Activated naive CD4-positive, alpha-beta T cell treated with anti-CD3 and anti-CD28 coated beads, Interleukin-2, amount 50 U/mL, for 72 hours (primary cell): ENCODE measurements around the gene TCTN1. TPM values are rescaled to one million over a fixed set of nuclear protein-coding genes. Genes with fewer than 3 reads are reported as not detected.

ENCODE experiments used
- ATAC-seq, 2 donors: fragments of 150-1000 bp; cut with Tn5 transposase; 2 replicates each; pipeline ENCODE4 v1.10.0; 2021; ENCODE audit warnings: mild to moderate bottlenecking in 2 of 2, moderate library complexity in 2 of 2
- DNase-seq, 2 donors: peaks; one replicate each; pipeline ENCODE4 v3.0.0; 2021 to 2022; ENCODE audit warnings: low spot score in 2 of 2
- H3K27ac Mint-ChIP-seq, 2 donors: one replicate each; pipeline ENCODE4 v1.8.0; 2022; ENCODE audit warnings: mild to moderate bottlenecking in 2 of 2, mixed read lengths in 2 of 2
- H3K36me3 Mint-ChIP-seq, 2 donors: one replicate each; pipeline ENCODE4 v1.8.0; 2022; ENCODE audit warnings: mixed read lengths in 2 of 2
- H3K9me3 Mint-ChIP-seq, 2 donors: one replicate each; pipeline ENCODE4 v1.8.0; 2022; ENCODE audit warnings: mixed read lengths in 2 of 2
- total RNA-seq, 2 donors: library from RNA; stranded (reverse); gene quantifications; one replicate each; pipeline ENCODE4 v1.2.3, GENCODE V29; 2022

Gene TCTN1
- total RNA-seq, 2 donors from 2014 or later = 3.3 to 10.4 TPM

DNA sequence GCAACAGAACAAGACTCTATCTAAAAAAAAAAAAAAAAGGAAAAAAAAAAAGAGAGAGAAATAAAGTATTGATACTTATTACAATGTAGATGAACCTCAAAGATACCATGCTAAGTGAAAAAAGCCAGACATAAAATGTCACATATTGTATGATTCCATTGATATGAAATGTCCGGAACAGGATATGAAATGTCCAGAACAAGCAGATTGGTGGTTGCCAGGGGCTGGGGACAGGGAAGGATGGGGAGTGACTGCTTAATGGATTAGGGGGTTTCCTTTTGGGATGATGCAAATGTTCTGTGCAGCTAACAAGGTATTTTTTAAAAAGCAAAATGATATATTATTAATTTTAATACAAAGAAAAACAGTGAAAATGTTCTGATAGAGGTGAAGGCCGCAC is 70.0 kb downstream of the TCTN1 start:
- Mint-ChIP-seq H3K27ac (no peak overlapping the region), H3K9me3 (no peaks in the 10 kb centered on the region), H3K36me3 (no peaks in the 10 kb centered on the region)
- ATAC-seq = no peak
- no peak for DNase-seq

DNA sequence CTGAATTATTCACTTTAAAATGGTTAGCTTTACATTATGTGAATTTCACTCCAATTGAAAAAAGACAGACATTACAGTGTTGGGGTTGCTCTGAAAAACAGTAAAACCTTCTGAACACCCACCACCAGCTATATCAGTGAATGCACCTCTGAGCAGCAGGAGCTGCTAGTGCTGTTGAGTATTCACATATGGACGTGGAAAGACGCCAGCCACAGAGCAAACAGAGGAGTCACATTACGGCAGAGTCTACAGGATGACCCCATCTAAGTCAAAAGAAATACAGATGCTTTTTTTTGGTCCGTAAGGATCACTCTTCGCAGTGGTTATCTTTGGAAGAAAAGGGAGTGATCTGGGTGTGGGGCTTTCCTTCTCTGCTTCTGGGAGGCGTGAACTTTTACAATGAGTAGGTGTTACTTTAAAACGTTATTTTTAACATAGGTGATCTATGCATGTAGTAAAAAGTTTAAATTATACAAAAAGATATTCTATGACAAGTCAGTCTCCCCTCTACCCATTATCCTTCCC is 70.4 kb downstream of the TCTN1 start:
- Mint-ChIP-seq H3K27ac (no peak overlapping the region), H3K36me3 (no peaks in the 10 kb centered on the region), H3K9me3 (no peaks in the 10 kb centered on the region)
- DNase-seq = no peak
- ATAC-seq = no peak

GRCh38 chr12:110686294-110686903 is 72.5 kb downstream of the TCTN1 start:
- Mint-ChIP-seq H3K9me3 (no peaks in the 10 kb centered on the region), H3K36me3 (no peaks in the 10 kb centered on the region), H3K27ac (no peak overlapping the region)
- ATAC-seq (no peak), DNase-seq (no peak)

DNA sequence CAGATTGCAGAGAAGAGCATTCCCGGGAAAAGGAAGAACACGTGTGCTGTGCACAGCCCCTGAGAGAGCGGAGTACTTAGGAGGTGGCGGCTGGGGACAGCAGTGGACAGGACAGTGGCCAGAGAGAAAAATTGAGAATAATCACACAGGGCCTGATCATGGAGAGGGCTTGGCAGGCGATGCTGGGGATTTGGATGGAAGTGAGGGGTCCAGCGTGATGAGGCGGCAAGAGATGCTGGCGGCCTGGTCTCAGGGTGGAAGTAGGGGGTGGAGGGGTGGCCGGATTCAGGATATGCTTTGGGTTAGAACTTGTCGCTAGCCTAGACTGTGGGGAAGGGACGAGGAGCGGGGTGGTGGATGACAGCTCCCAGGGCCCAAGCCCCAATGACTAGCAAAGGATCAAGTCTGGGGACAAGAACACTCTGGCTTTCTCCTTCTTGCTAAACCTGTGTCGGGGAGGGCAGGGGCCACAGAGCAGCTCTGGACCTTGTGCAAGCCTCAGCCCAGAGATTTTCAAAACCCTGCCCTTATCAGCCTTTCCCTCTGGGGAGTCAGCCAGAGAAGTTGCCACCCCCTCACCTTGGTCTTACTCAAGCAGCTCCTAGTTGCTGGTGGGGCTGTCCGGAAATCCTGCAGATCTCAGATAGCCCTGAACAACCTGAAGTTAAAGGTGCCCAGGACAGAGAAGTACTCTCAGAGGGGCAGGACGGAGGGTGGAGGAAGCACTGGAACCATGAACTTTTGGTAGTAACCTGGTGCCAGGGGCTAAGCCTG is 73.7 kb downstream of the TCTN1 start:
- ATAC-seq (no peak), DNase-seq (no peak)
- no peaks in the 10 kb centered on the region for H3K36me3 Mint-ChIP-seq
- H3K27ac Mint-ChIP-seq = no peak overlapping the region
- no peaks in the 10 kb centered on the region for H3K9me3 Mint-ChIP-seq

- Mint-ChIP-seq H3K36me3 (no peaks in the 10 kb centered on the region), H3K27ac (peak within 1 kb of the TSS; percentile 51 to 77), H3K9me3 (no peaks in the 10 kb centered on the region)
- DNase-seq (no peak), ATAC-seq (peak; percentile 57 to 62)
These were observed 74.7 kb downstream of the TCTN1 start, which contains the start of gene HVCN1 for GRCh38 chr12:110688446-110689280. Gene HVCN1 (minus strand): TSS chr12:110689115. CDS start chr12:110683245, 5,870 bp downstream.

DNA sequence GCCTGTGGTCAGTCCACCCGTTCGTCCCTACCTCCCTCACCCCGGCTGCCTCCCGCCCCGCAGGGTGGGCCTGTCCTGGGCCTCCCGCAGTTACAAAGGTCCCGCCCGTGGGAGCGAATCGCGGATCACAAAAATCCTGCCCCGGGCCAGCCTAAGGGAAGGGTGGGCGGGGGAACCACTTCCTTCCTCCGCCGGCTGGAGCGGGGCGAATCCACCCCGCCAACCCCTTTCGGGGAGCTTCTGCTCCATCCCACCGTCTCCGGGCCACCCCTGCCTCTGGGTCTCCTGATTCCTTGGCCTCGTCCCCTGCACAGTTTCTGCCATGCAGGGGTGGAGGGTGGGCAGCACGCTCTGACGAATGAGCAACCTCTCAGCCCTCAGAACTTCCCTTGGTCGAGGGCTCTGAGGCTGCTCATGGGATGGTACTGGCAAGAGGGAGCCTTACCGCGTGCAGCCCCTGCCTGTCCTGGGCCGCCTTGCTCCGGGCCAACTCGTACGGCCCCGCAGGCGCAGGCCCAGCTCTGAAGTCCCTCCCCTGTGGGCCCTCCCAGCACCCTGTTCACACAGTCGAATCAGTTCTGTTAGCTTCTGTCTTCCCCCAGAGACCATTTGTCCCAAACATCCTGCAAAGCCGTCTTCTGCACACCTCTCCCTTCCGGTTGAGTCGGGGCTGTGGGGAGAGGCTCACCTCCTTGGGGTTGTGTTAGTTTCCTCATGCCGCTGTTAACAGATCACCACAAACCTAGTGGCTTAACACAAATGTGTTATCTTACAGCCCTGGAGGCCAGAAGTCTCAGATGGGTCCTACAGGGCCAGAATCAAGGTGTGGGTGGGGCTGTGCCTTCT is 75.6 kb downstream of the TCTN1 start:
- Mint-ChIP-seq H3K9me3 (no peaks in the 10 kb centered on the region), H3K27ac (peak overlapping the region; percentile 51 to 77), H3K36me3 (no peaks in the 10 kb centered on the region)
- ATAC-seq (peak; percentile 77 to 82), DNase-seq (peak in 1 of 2 donors; percentile 36)

DNA sequence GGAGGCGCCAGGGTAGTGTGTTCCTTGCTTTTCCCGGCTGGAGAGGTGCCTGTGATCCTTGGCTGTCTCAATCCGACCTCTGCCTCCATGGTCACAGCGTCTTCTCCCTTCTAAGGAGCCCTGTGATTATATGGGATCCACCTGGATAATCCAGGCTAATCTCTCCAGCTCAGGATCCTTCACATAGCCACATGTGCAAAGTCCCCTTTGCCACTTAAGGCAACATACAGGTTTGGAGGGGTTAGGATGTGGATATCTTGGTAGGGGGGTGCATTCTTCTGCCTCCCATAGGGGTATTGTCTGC is 76.2 kb downstream of the TCTN1 start:
- Mint-ChIP-seq H3K36me3 (no peaks in the 10 kb centered on the region), H3K27ac (peak overlapping the region in 1 of 2 donors; percentile 51), H3K9me3 (no peaks in the 10 kb centered on the region)
- DNase-seq (no peak), ATAC-seq (no peak)

DNA sequence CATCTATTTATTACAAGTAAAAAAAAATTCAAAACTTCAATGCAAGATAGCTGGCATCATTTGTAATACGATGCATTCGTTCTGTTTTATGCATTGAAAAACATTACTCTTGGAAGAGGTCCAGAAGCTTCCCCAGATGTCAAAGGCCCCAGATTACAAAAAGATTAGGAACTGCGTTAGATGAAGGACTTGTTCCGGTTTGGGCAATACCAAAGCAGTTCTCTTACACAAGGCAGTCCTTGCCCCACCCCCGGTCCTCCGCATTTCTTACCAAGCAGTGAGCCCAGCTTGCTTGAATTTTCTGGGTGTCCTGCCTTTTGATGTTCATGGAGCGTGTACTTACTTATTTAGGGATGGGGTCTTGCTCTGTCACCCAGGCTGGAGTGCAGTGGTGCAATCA is 79.8 kb downstream of the TCTN1 start:
- no peak for DNase-seq
- no peak for ATAC-seq
- H3K27ac Mint-ChIP-seq = no peak overlapping the region
- H3K9me3 Mint-ChIP-seq = no peaks in the 10 kb centered on the region
- H3K36me3 Mint-ChIP-seq = no peaks in the 10 kb centered on the region

DNA sequence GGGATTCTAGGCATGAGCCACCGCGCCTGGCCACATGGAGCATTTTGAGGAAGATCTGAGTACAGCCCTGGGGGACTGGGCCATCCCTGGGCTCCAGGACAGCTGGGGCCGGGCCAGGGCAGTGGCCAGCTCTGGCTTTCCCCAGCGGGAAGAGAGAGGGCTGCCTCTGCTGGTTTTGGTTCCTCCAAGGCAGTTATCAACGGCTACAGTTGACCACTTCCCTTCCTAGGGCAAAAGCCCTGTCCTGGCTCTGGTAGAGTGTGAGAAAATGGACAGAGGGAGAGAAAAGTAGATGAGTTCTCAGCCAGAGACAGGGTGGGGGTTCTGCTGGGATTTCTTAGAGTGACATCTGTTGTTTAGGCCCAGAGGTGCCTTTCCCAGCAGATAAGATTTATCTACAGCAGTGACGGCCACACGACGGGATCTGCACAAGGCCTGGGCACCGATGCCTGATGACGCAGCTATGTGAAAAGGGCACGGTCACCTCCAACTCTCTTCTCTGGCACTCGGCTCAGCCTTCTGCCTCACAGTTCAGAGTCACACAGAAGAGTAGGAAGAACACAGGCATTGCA is 80.5 kb downstream of the TCTN1 start:
- DNase-seq (no peak), ATAC-seq (no peak)
- Mint-ChIP-seq H3K9me3 (no peaks in the 10 kb centered on the region), H3K36me3 (no peaks in the 10 kb centered on the region), H3K27ac (no peak overlapping the region)

GRCh38 chr12:110696283-110696682 is 82.4 kb downstream of the TCTN1 start:
- ATAC-seq = no peak
- H3K36me3 Mint-ChIP-seq = no peaks in the 10 kb centered on the region
- H3K27ac Mint-ChIP-seq = no peak overlapping the region

DNA sequence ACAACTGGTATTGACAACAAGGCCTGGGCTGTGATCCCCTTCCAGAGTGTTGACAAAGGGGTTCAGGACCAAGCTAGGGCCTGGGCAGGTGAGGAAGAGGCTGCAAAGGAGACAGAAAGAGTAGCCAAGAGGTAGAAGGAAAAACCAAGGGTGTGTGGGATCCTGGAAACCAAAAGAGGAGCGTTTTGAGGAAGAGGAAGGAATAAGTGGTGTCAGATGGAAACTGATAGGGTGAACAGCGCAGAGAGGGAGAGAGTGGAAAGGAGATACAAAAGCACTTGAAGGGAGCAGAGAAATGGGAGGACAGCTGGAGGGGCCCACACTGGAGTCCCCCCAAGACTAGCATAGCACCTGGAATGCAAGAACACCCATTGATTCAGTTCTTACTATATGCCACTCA is 83.3 kb downstream of the TCTN1 start:
- peak overlapping the region in 1 of 2 donors; percentile 48 for H3K27ac Mint-ChIP-seq
- H3K9me3 Mint-ChIP-seq = no peaks in the 10 kb centered on the region
- no peaks in the 10 kb centered on the region for H3K36me3 Mint-ChIP-seq
- DNase-seq (no peak), ATAC-seq (no peak)

More at GRCh38 chr12:110696283-110696682, 82.4 kb downstream of the TCTN1 start:
- no peak for DNase-seq
- no peaks in the 10 kb centered on the region for H3K9me3 Mint-ChIP-seq

DNA sequence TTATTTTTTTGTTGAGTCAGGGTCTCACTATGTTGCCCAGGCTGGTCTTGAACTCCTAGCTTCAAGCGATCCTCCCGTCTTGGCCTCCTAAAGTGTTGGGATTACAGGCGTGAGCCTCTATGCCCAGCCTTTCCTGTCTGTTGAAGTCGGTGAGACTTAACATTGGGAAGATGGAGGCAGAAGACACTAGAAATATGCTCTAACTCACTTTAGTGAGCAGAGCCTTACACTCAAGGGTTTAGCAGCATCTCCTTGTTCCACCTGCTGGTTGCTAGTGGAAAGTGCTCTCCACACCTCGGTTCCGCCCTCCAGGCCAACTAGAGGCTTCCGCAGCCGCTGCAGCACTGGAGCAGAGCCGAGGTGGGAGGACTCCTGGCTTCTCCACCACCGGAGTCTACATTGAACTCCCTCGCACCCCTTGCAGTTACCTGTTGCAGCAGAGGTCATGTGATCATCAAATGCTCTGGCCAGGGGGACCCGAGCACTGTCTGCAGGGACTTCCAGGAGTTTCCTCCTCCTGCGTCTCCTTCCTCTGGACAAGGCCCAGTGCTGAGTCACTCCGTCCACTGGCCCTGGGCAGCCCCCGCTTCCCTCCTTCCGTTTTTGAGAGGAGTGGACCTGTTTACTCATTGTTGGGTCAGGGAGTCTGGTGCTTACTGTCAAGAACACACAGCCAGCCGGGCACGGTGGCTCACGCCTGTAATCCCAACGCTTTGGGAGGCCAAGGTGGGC is 84.4 kb downstream of the TCTN1 start:
- Mint-ChIP-seq H3K9me3 (no peaks in the 10 kb centered on the region), H3K36me3 (no peaks in the 10 kb centered on the region), H3K27ac (peak overlapping the region in 1 of 2 donors; percentile 80)
- ATAC-seq (peak; percentile 98 to 99), DNase-seq (peak; percentile 65 to 74)
